HG03097 (cell line): ENCODE data around the gene CTNNA2.
"Not testable (repeated sequence)": the region's sequence is repeated elsewhere in the genome, so short reads cannot be mapped to it uniquely, and the experiment has no call there.

ENCODE experiments used
- ATAC-seq: cut with Tn5 transposase; IDR thresholded peaks from one replicate; pipeline ENCODE4 v1.9.1; 2021; ENCODE audit not compliant: unreplicated experiment, low FRiP score

Gene CTNNA2

GRCh38 chr2:80120866-80121265 lies 608.0 kb downstream of the CTNNA2 start:
- no peak for ATAC-seq

GRCh38 chr2:80122675-80123074 lies 609.8 kb downstream of the CTNNA2 start:
- no peak for ATAC-seq

- no peak for ATAC-seq
These were observed 613.8 kb downstream of the CTNNA2 start for GRCh38 chr2:80126596-80127189.

- ATAC-seq: no peak
These were observed 615.2 kb downstream of the CTNNA2 start for GRCh38 chr2:80128080-80128479.

GRCh38 chr2:80132281-80132680 lies 619.4 kb downstream of the CTNNA2 start:
- ATAC-seq: no peak

- no peak for ATAC-seq
These were observed 622.1 kb downstream of the CTNNA2 start for GRCh38 chr2:80135001-80135400.

GRCh38 chr2:80136338-80136737 lies 623.5 kb downstream of the CTNNA2 start:
- no peak for ATAC-seq

GRCh38 chr2:80139001-80139400 lies 626.1 kb downstream of the CTNNA2 start:
- no peak for ATAC-seq

GRCh38 chr2:80141007-80141726 lies 628.3 kb downstream of the CTNNA2 start:
- no peak for ATAC-seq

- ATAC-seq: no peak
These were observed 632.6 kb downstream of the CTNNA2 start for GRCh38 chr2:80145499-80145898.

GRCh38 chr2:80146757-80147156 lies 633.9 kb downstream of the CTNNA2 start:
- not testable (repeated sequence) for ATAC-seq

- ATAC-seq: no peak
These were observed 634.8 kb downstream of the CTNNA2 start for GRCh38 chr2:80147690-80148089.

GRCh38 chr2:80148906-80149305 lies 636.1 kb downstream of the CTNNA2 start:
- no peak for ATAC-seq

GRCh38 chr2:80149991-80150390 lies 637.1 kb downstream of the CTNNA2 start:
- ATAC-seq: no peak

GRCh38 chr2:80151248-80151647 lies 638.4 kb downstream of the CTNNA2 start:
- ATAC-seq: no peak

GRCh38 chr2:80151651-80152050 lies 638.8 kb downstream of the CTNNA2 start:
- ATAC-seq: no peak

- ATAC-seq: no peak
These were observed 640.3 kb downstream of the CTNNA2 start for GRCh38 chr2:80153151-80153550.

GRCh38 chr2:80153768-80154167 lies 640.9 kb downstream of the CTNNA2 start:
- no peak for ATAC-seq

GRCh38 chr2:80154231-80154915 lies 641.5 kb downstream of the CTNNA2 start:
- no peak for ATAC-seq

GRCh38 chr2:80164375-80164774 lies 651.5 kb downstream of the CTNNA2 start:
- ATAC-seq: no peak

- no peak for ATAC-seq
These were observed 653.8 kb downstream of the CTNNA2 start for GRCh38 chr2:80166483-80167171.
